Activated gamma-delta T cell treated with Interleukin-2 at 50 U/mL for 16 hours (primary cell): Measurements from ENCODE around the gene RARRES1.

ENCODE experiments used
- DNase-seq: peaks from one replicate; pipeline ENCODE4 v3.0.0-alpha.2; 2020

Gene RARRES1

GRCh38 chr3:158683230-158683962 is 48.9 kb downstream of the RARRES1 start:
- DNase-seq, result no peak

- no peak for DNase-seq
These were observed 51.4 kb downstream of the RARRES1 start for GRCh38 chr3:158680861-158681260.

GRCh38 chr3:158679547-158680000 is 52.7 kb downstream of the RARRES1 start:
- no peak for DNase-seq

- no peak for DNase-seq
These were observed 53.6 kb downstream of the RARRES1 start for GRCh38 chr3:158678687-158679086.

- peak; percentile 69 for DNase-seq
These were observed 59.8 kb downstream of the RARRES1 start, which contains the start of gene LXN for GRCh38 chr3:158672215-158673176. LXN (minus strand) TSS chr3:158672648; CDS start chr3:158672478, 170 bp downstream.

GRCh38 chr3:158671821-158672214 is 60.4 kb downstream of the RARRES1 start:
- DNase-seq, result no peak

GRCh38 chr3:158668506-158668905 is 63.8 kb downstream of the RARRES1 start:
- no peak for DNase-seq

GRCh38 chr3:158666416-158666815 is 65.8 kb downstream of the RARRES1 start:
- no peak for DNase-seq

GRCh38 chr3:158663832-158664231 is 68.4 kb downstream of the RARRES1 start:
- no peak for DNase-seq

GRCh38 chr3:158663246-158663645 is 69.0 kb downstream of the RARRES1 start:
- no peak for DNase-seq

- DNase-seq, result no peak
These were observed 71.5 kb downstream of the RARRES1 start for GRCh38 chr3:158660711-158661110.

- peak; percentile 36 for DNase-seq
These were observed 72.6 kb downstream of the RARRES1 start for GRCh38 chr3:158659454-158660237.

- no peak for DNase-seq
These were observed 73.4 kb downstream of the RARRES1 start for GRCh38 chr3:158658889-158659288.

GRCh38 chr3:158652463-158652862 is 79.8 kb downstream of the RARRES1 start:
- DNase-seq, result no peak

- DNase-seq, result no peak
These were observed 81.1 kb downstream of the RARRES1 start for GRCh38 chr3:158651192-158651591.

GRCh38 chr3:158649791-158650190 is 82.5 kb downstream of the RARRES1 start:
- DNase-seq, result no peak
